Erythroblast (primary cell): ENCODE measurements around the gene DPEP2.

Experiments
- GATA1 ChIP-seq: IDR thresholded peaks from 2 replicates; pipeline ENCODE4 v1.6.1; 2011; ENCODE audit warnings: low read depth, mild to moderate bottlenecking, control low read depth, low read length, moderate library complexity
- POLR2A ChIP-seq: IDR thresholded peaks from 2 replicates; pipeline ENCODE4 v1.6.1; 2011; ENCODE audit warnings: mild to moderate bottlenecking, low read length

DNA sequence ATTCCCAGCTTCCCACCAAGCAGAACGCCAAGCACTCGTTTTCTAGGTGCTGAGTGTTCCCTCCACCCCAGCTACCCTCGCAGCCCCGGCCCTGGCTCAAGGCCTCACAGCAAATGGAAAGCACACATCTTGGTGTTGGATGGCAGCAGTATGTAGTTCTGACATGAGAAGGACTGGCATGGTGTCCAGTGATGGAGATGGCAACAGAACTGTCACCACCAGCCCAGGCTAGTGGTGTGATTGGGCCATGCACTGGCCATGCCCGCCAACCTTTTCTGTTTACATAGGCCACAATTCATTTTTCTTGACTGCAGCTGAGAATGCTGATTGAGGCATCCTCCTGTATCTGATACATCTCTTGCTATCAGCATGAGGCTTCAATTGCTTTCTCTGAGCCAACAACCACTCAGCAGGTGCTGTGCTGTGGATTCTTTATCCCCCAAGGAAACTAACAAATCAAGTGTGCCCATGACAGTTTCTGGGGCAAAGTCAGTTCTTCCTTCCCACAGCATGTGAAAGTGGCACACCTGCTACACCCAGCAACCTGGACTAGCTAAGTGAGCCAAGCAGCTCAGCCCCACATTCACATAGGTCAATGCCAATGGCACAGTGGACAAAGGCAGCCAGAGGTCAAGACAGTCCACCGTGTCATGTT lies 34.7 kb downstream of the DPEP2 start:
- TF ChIP-seq POLR2A (no peak), GATA1 (no peak)
